Measurements from ENCODE around the gene KLK10. TPM values are rescaled to one million over a fixed set of nuclear protein-coding genes. Genes with fewer than 3 reads are reported as not detected.

The KLK10 gene
- polyA plus RNA-seq, 1 of the 3 experiments (the other 2 are of a cell fraction) = not detected

GRCh38 chr19:51060336-51060735, 40.8 kb upstream of the KLK10 start:
- Histone ChIP-seq H3K4me2 (no peak overlapping the region), H3K9ac (no peak overlapping the region), H3K27ac (ENCODE audit: low read depth in 2 of 2, low read length in 1 of 2) (no peak overlapping the region), H3K36me3 (replicated peaks in 1 of 2; ENCODE audit: control insufficient read depth in 1 of 2, insufficient read depth in 2 of 2, low read length in 1 of 2) (no peaks in the 10 kb centered on the region), H2AFZ (ENCODE audit: low read depth) (no peak overlapping the region), H3K79me2 (ENCODE audit: insufficient read depth) (no peaks in the 10 kb centered on the region), H3K9me2 (no peaks in the 10 kb centered on the region), H3K9me3 (no peaks in the 10 kb centered on the region), H3K4me1 (ENCODE audit: control insufficient read depth in 1 of 2, insufficient read depth in 2 of 2, low read depth in 1 of 2, low read length in 1 of 2) (no peaks in the 10 kb centered on the region), H3F3A (replicated peaks; ENCODE audit: insufficient read depth) (no peaks in the 10 kb centered on the region), H4K20me1 (ENCODE audit: insufficient read depth) (no peaks in the 10 kb centered on the region), H3K4me3 (ENCODE audit: low read depth in 2 of 2, low read length in 1 of 2) (no peak overlapping the region), H3K27me3 (ENCODE audit: insufficient read depth) (peaks cover 34% of the 10 kb centered on the region; the same call in 1 of the 2 replicates)
- POLR2A ChIA-PET = no interaction called here
- 8% methylated on average over 4 of the region's 4 CpGs for WGBS (ENCODE audit: low lambda C conversion rate)
- CTCF ChIA-PET = no interaction called here
- DNase-seq = no peak
- TF ChIP-seq EZH2phosphoT487 (IDR thresholded peaks at IDR 0.05; ENCODE audit: borderline replicate concordance, low read depth) (no peak), FOXJ3 (CRISPR knock-in tag; IDR thresholded peaks at IDR 0.05) (no peak), YY1 (IDR thresholded peaks at IDR 0.05; ENCODE audit: low read depth) (no peak), FOXM1 (IDR thresholded peaks at IDR 0.05; ENCODE audit: low read depth) (no peak), RFX5 (IDR thresholded peaks at IDR 0.05; ENCODE audit: low read length) (no peak), NFIC (IDR thresholded peaks at IDR 0.05; ENCODE audit: borderline replicate concordance) (no peak), ZBTB33 (IDR thresholded peaks at IDR 0.05; ENCODE audit: borderline replicate concordance, low read depth) (no peak), POLR2AphosphoS5 (IDR thresholded peaks at IDR 0.05; ENCODE audit: low read depth, low read length) (no peak), FOSL2 (IDR thresholded peaks at IDR 0.05; ENCODE audit: borderline replicate concordance, low read depth) (no peak), MXI1 (IDR thresholded peaks at IDR 0.05; ENCODE audit: low read depth, low read length) (no peak), GATA2 (CRISPR knock-in tag; IDR thresholded peaks at IDR 0.05) (no peak), EP300 (IDR thresholded peaks at IDR 0.05; ENCODE audit: borderline replicate concordance in 1 of 2, low read depth in 1 of 2, low read length in 1 of 2) (no peak), NRF1 (IDR thresholded peaks at IDR 0.05; ENCODE audit: low read depth, low read length) (no peak), REST (IDR thresholded peaks at IDR 0.05; ENCODE audit: low read depth, low read length) (no peak), TCF12 (IDR thresholded peaks at IDR 0.05) (no peak), SIN3A (IDR thresholded peaks at IDR 0.05; ENCODE audit: borderline replicate concordance, low read depth, low read length) (no peak), ELF1 (IDR thresholded peaks at IDR 0.05) (no peak), RAD21 (IDR thresholded peaks at IDR 0.05; ENCODE audit: low read length) (no peak), TAF1 (IDR thresholded peaks at IDR 0.05; ENCODE audit: borderline replicate concordance, low read depth, low read length) (no peak), PBX3 (IDR thresholded peaks at IDR 0.05) (no peak)
